Activated CD4-positive, alpha-beta memory T cell treated with anti-CD3 and anti-CD28 coated beads for 36 hours (primary cell): ENCODE measurements around the gene ULK3. TPM values are rescaled to one million over a fixed set of nuclear protein-coding genes. Genes with fewer than 3 reads are reported as not detected.

Experiments used
- CTCF ChIA-PET: fragments of 350-600 bp; sonication (Branson Sonifier 250); formaldehyde crosslinking; loops from one replicate; lab custom pipeline; 2021; ENCODE audit warnings: antibody characterized with exemption, inconsistent platforms; lab: Charles Lee
- POLR2A ChIA-PET: fragments of 350-600 bp; sonication (Branson Sonifier 250); formaldehyde crosslinking; loops from one replicate; lab custom pipeline; 2021; ENCODE audit warnings: antibody characterized with exemption; lab: Charles Lee
- DNase-seq: peaks from one replicate; pipeline ENCODE4 v3.0.0-alpha.2; 2020
- H3K27ac Mint-ChIP-seq: one replicate; pipeline ENCODE4 v1.8.0; 2021; ENCODE audit warnings: mixed read lengths
- H3K27me3 Mint-ChIP-seq: one replicate; pipeline ENCODE4 v1.8.0; 2021; ENCODE audit warnings: mixed read lengths
- H3K36me3 Mint-ChIP-seq: one replicate; pipeline ENCODE4 v1.8.0; 2021; ENCODE audit warnings: mixed read lengths
- H3K4me1 Mint-ChIP-seq: one replicate; pipeline ENCODE4 v1.8.0; 2021; ENCODE audit warnings: low read depth, mixed read lengths
- H3K4me3 Mint-ChIP-seq: one replicate; pipeline ENCODE4 v1.8.0; 2021; ENCODE audit warnings: mild to moderate bottlenecking, mixed read lengths
- H3K9me3 Mint-ChIP-seq: one replicate; pipeline ENCODE4 v1.8.0; 2021; ENCODE audit warnings: mixed read lengths
- intact Hi-C: fragments of 100-400 bp; cut with micrococcal nuclease; formaldehyde crosslinking; loops from one replicate; pipeline ENCODE4 v1.15.1; 2023
- total RNA-seq, 2 experiments: library from RNA; stranded (reverse); gene quantifications; one replicate each; pipeline ENCODE4 v1.2.3, GENCODE V29; 2021

ULK3 gene
- total RNA-seq, 2 experiments from 2014 or later = 51.4 to 57.6 TPM

DNA sequence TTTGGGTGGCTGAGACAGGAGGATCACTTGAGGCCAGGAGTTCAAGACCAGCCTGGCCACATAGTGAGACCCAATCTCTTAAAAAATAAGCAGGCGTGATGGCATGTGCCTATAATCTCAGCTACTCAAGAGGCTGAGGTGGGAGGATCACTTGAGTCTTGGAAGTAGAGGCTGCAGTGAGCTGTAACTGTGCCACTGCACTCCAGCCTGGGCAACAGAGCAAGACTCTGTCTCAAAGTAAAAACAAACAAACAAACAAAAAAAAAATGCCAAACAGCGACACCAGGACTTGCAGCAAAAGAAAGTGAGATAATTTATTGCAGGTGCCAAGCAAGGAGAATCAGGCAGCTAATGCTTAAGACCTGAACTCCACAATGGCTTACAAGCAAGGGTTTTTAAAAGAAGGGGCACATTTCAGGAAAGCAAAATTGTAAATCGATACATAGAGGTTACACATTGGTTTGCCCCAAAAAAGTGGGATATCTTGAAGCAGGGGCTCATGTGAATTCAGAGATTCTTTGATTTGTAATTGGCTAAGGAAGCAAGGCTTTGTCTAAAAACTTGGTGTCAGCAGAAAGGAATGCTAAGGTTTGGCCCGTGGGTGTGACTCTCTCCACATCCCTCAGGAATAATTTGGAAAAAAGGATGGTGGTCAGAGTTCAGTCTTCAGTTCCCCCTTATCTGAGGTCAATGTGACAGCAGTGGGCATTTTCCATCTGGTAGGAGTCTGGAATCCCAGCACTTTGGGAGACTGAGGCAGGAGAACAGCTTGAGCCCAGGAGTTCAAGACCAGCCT, 41.7 kb upstream of the ULK3 start:
- intact Hi-C loops = no loop called here
- Mint-ChIP-seq H3K36me3 (no peaks in the 10 kb centered on the region), H3K9me3 (peaks cover 4% of the 10 kb centered on the region), H3K4me1 (peaks cover 18% of the 10 kb centered on the region), H3K4me3 (no peak overlapping the region), H3K27me3 (no peaks in the 10 kb centered on the region), H3K27ac (no peak overlapping the region)
- no peak for DNase-seq
- ChIA-PET POLR2A (interaction anchor here (0.6 kb wide), 1 partner anchor 61 kb away, joined by 4 read pairs; no protein-coding TSS in a partner anchor), CTCF (interaction anchor here (0.7 to 4.8 kb wide), 7 partner anchors 17 to 263 kb away, joined by 3 to 37 read pairs (median 4); no protein-coding TSS in a partner anchor)

DNA sequence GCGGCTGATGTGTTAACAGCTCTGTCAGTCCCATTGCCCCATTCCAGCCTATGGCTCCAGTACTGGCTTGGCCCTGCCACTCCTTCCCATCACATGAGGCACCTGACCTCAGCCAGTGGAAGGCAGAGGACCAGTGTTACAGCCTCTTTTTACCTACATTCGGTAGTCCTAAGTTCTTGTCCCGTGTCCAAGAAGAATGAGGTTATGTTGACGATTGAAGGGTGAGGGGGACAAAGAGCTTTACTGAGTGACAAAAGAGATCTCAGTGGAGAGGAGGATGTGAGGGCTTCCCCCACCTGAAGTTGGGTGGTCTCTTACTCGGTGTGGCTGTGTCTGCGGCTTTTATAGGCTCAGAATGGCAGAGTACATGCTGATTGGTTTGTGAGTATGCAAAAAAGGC, 39.6 kb upstream of the ULK3 start:
- intact Hi-C loops = no loop called here
- DNase-seq = no peak
- Mint-ChIP-seq H3K9me3 (peaks cover 4% of the 10 kb centered on the region), H3K4me3 (no peak overlapping the region), H3K27ac (no peak overlapping the region), H3K36me3 (no peaks in the 10 kb centered on the region), H3K27me3 (no peaks in the 10 kb centered on the region), H3K4me1 (peaks cover 7% of the 10 kb centered on the region)
- POLR2A ChIA-PET = no interaction called here
- CTCF ChIA-PET = interaction anchor here (1.2 to 4.8 kb wide), 2 partner anchors 14 to 19 kb away, joined by 5 to 37 read pairs; no protein-coding TSS in a partner anchor

DNA sequence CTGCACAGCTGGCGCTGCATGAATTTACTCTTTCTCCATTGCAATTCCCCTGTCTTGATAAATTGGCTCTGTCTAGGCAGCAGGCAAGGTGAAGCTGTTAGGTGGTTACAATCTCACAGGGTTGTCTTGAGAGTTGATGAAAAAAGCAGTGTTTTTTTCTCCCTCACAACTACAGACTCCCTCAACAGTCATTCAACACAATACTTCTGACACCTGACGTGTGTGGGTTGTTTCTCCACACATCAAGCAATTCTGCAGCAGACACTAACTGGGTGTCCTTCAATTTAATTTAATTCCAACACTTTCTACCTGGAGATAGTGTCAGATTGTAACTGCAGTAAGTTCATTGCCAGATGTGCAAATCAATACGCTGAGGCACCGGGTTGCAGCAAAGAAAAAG, 35.3 kb upstream of the ULK3 start:
- Mint-ChIP-seq H3K4me3 (no peak overlapping the region), H3K36me3 (no peaks in the 10 kb centered on the region), H3K4me1 (peaks cover 2% of the 10 kb centered on the region), H3K27me3 (no peaks in the 10 kb centered on the region), H3K9me3 (peaks cover 4% of the 10 kb centered on the region), H3K27ac (no peak overlapping the region)
- POLR2A ChIA-PET = no interaction called here
- intact Hi-C loops = loop anchor here (10.0 kb wide), 1 partner anchor 327 kb away; the partner anchor contains the start of gene C15orf39
- CTCF ChIA-PET = interaction anchor here (0.8 kb wide), 1 partner anchor 26 kb away, joined by 3 read pairs; no protein-coding TSS in a partner anchor
- no peak for DNase-seq

DNA sequence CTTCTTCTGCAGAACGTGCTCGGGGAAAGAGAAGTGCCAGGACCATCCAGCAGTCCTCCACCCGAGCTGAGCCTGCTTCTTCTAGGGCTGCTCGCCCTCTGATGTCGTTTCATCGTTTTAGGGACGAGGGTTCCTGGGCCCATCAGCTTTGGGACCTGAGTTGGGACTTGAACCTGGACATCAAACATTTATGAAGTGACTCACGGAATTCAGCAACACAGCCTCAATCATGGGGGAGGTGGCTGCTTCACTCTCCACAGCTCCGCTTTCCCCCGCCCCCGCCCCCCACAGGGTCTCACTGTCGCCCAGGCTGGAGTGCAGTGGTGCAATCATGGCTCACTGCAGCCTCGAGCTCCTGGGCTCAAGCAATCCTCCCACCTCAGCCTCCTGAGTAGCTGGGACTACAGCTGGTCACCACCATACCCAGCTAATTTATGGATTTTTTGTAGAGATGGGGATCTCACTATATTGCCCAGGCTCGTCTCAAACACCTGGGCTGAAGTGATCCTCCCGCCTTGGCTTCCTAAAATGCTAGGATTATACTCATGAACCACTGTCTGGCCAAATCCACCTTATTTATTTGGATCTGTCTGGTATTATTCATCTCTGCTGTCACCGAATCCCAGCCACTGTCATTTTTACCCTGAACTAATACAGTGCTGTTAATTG, 30.9 kb upstream of the ULK3 start:
- intact Hi-C loops = loop anchor here (1.0 to 10.0 kb wide), 6 partner anchors 15 to 578 kb away; partner anchors contain the start of genes C15orf39, COX5A, FAM219B and SIN3A
- H3K27me3 Mint-ChIP-seq = no peaks in the 10 kb centered on the region
- peak overlapping the region; percentile 85 for H3K27ac Mint-ChIP-seq
- ChIA-PET CTCF (interaction anchor here (0.6 to 4.9 kb wide), 6 partner anchors 27 to 885 kb away, joined by 3 to 35 read pairs (median 3); partner anchors contain the start of genes COMMD4 and FAM219B), POLR2A (interaction anchor here (0.5 to 1.5 kb wide), 3 partner anchors 15 to 27 kb away, joined by 3 to 4 read pairs (median 3); partner anchors contain the start of gene MPI)
- H3K36me3 Mint-ChIP-seq = peaks cover 11% of the 10 kb centered on the region
- H3K9me3 Mint-ChIP-seq = no peaks in the 10 kb centered on the region
- H3K4me1 Mint-ChIP-seq = peaks cover 40% of the 10 kb centered on the region
- peak; percentile 44 for DNase-seq
- H3K4me3 Mint-ChIP-seq = peak overlapping the region; percentile 96

DNA sequence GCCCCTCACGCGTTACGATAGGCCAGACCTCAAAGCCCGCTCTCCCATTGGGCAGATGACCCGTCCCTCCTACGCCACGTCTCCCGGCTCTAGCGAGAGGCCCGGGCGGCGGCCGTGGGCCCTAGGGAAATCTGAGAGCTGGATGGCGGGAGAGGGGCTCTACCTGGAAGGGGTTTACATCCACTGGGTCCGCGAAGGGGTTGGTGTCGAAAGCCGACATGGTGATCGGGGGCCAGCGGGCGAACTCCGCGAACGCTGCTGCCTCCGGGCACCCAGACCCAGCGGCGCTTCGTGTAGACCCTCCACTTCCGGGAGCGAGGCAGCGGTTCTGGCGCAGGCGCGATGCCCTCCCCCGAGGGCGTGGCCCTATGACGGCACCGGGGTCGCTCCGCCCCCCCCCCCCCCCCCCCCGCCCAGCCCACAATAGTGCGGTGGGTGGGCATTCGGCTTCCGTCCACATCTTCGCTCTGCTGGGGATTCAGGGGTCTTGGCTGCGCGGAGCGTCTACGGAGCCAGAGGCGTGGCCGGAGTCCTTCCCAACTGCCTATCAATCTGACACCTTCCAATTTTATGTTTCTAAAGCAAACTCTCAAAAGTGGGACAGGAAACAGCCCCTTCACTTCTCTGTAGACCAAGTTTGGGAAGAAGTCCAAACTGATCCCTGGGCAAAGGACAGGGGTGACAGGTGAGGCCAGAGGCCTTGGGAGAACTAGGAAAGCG, 30.2 kb upstream of the ULK3 start, which contains the start of gene SCAMP2:
Gene SCAMP2 (minus strand): TSS at position 330 of the 720 bp plus-strand sequence. CDS start 110 bp downstream, at position 220.
- ChIA-PET CTCF (interaction anchor here (0.6 to 4.9 kb wide), 6 partner anchors 28 to 463 kb away, joined by 3 to 35 read pairs (median 3); partner anchors contain the start of genes COMMD4 and FAM219B), POLR2A (interaction anchor here (0.6 to 1.5 kb wide), 3 partner anchors 16 to 28 kb away, joined by 3 to 4 read pairs (median 3); partner anchors contain the start of gene MPI)
- Mint-ChIP-seq H3K4me3 (peak within 1 kb of the TSS; percentile 96), H3K27ac (peak within 1 kb of the TSS; percentile 90), H3K9me3 (no peaks in the 10 kb centered on the region), H3K36me3 (peaks cover 11% of the 10 kb centered on the region), H3K4me1 (peaks cover 45% of the 10 kb centered on the region), H3K27me3 (no peaks in the 10 kb centered on the region)
- peak; percentile 93 for DNase-seq
- intact Hi-C loops = loop anchor here (1.0 to 10.0 kb wide), 6 partner anchors 16 to 579 kb away; partner anchors contain the start of genes C15orf39, COX5A, FAM219B and SIN3A

DNA sequence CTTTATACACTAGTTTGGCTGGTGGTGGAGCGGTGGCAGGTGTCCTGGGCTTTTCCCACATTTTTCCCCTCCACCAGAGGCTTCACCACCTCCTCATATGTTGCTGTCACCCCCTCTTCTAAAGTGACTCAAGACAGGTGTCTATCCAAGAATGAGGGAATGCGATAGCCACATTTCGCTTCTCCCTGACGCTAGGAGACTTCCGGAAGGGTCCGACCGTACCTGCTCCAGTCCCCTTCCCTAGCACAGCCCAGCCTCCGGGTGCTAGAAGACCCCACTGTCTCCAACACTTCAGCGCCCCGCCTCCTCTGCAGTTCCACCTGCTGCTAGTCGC, 29.7 kb upstream of the ULK3 start:
- Mint-ChIP-seq H3K27me3 (no peaks in the 10 kb centered on the region), H3K4me3 (peak overlapping the region; percentile 96), H3K36me3 (peaks cover 16% of the 10 kb centered on the region), H3K9me3 (no peaks in the 10 kb centered on the region), H3K27ac (peak overlapping the region; percentile 90), H3K4me1 (peaks cover 51% of the 10 kb centered on the region)
- POLR2A ChIA-PET = interaction anchor here (0.6 to 1.5 kb wide), 2 partner anchors 17 to 29 kb away, joined by 3 to 4 read pairs; no protein-coding TSS in a partner anchor
- intact Hi-C loops = loop anchor here (1.0 to 10.0 kb wide), 6 partner anchors 16 to 580 kb away; partner anchors contain the start of genes C15orf39, COX5A, FAM219B and SIN3A
- CTCF ChIA-PET = interaction anchor here (0.6 to 4.9 kb wide), 2 partner anchors 20 to 29 kb away, joined by 3 to 35 read pairs; no protein-coding TSS in a partner anchor
- DNase-seq = no peak

DNA sequence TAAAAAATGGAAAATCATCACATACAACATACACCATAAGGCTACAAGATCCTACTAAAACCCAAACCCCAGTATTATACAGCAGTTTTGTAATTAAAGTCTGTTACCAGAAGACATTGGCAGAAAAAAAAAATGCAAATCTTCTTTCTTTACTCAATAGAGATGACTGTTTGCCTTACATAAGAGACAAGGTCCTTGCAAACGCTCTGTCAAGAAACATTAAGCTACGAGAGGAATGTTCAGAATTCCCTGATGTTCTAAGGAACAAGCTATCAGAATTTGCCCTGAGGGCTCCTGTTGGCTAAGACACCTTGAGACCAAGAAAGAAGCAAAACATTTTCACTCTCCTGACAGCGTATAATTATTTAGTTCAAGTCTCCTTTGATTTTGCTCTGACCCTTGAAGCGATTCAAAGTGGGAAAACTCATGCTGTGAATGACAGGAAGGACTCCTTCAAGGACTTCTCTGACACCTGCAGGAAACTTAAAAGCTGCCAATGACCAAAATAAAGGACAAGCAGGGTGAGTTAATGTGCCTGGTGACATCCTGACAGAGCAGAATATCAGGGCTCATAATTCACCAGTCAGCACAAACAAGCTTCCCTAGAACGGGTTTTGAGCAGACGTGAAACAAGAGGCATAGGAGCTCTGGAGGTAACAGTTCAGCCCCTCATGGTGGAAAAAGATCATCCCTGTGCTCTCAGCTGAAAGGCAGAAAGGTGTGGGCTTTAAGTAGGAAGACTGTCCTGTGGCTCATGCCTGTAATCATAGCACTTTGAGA, 27.7 kb upstream of the ULK3 start:
- ChIA-PET POLR2A (interaction anchor here (0.7 to 1.7 kb wide), 11 partner anchors 13 to 330 kb away, joined by 3 to 9 read pairs (median 5); partner anchors contain the start of genes ARID3B, FAM219B, MPI and ULK3), CTCF (interaction anchor here (0.6 to 5.4 kb wide), 16 partner anchors 17 to 231 kb away, joined by 3 to 49 read pairs (median 6); partner anchors contain the start of genes MPI and ULK3)
- peak overlapping the region; percentile 45 for H3K4me3 Mint-ChIP-seq
- H3K27ac Mint-ChIP-seq = peak overlapping the region; percentile 91
- no peaks in the 10 kb centered on the region for H3K27me3 Mint-ChIP-seq
- no peaks in the 10 kb centered on the region for H3K9me3 Mint-ChIP-seq
- H3K4me1 Mint-ChIP-seq = peaks cover 69% of the 10 kb centered on the region
- H3K36me3 Mint-ChIP-seq = peaks cover 21% of the 10 kb centered on the region
- intact Hi-C loops = loop anchor here (1.0 to 10.0 kb wide), 4 partner anchors 25 to 582 kb away; partner anchors contain the start of genes C15orf39 and SIN3A
- DNase-seq = no peak

DNA sequence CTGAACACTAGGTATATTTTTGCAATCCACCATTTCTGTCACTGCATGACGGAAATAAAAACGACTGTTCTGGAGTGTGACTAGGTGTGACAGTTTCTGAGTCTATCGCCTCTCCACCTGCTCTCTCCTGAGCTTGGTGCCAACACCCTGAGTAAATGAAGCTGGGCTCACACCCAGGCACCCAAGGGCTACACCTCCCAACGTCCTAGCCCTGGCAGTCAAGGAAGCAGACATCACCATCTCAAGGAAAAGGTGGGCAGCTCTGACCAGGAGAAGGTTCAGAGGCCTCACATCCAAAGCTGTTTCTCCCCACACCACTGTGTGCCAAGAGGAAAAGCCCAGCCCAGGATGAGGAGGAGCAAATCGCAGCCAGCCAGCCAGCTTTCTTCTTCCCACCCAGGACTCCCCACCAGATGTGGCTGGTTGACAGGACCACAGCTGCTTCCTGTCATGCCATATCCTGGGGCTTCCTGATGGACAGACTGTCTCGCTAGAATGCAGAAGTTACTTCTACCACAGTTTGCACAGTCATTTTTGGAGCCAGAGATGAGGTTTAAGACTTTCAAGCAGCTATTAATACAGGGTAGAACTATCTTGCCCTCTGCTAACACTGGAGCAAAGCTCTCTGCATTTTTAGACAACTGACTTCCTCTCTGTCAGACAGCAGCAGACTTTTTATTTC, 26.9 kb upstream of the ULK3 start:
- ChIA-PET POLR2A (interaction anchor here (0.8 to 1.7 kb wide), 11 partner anchors 12 to 329 kb away, joined by 3 to 9 read pairs (median 8); partner anchors contain the start of genes ARID3B, FAM219B, MPI and ULK3), CTCF (interaction anchor here (0.6 to 5.4 kb wide), 16 partner anchors 12 to 231 kb away, joined by 3 to 49 read pairs (median 6); partner anchors contain the start of gene ULK3)
- Mint-ChIP-seq H3K9me3 (no peaks in the 10 kb centered on the region), H3K4me3 (peak overlapping the region; percentile 45), H3K27ac (peak overlapping the region; percentile 91), H3K27me3 (no peaks in the 10 kb centered on the region), H3K4me1 (peaks cover 74% of the 10 kb centered on the region), H3K36me3 (peaks cover 21% of the 10 kb centered on the region)
- intact Hi-C loops = loop anchor here (1.0 to 10.0 kb wide), 4 partner anchors 25 to 582 kb away; partner anchors contain the start of genes C15orf39 and SIN3A
- DNase-seq = peak; percentile 78

DNA sequence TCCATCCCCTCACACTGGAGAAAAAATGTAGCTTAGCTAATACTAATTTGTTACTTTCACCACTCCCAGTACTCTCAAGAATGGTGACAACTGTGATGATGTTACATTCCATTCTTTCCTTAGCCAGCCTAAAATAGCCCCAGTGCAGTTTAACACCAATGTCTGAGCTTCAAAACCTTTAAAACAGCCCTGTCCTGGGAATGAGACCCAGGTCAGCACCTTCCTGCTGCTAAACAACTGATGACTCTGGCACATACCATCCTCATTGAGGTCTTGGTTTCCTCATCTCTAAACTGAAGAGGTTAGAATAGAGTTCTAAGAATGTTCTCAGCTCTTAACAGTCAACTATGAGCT, 26.4 kb upstream of the ULK3 start:
- no peak for DNase-seq
- H3K4me3 Mint-ChIP-seq = peak overlapping the region; percentile 45
- peaks cover 78% of the 10 kb centered on the region for H3K4me1 Mint-ChIP-seq
- no peaks in the 10 kb centered on the region for H3K9me3 Mint-ChIP-seq
- no peaks in the 10 kb centered on the region for H3K27me3 Mint-ChIP-seq
- ChIA-PET CTCF (interaction anchor here (0.9 to 5.4 kb wide), 13 partner anchors 11 to 99 kb away, joined by 3 to 49 read pairs (median 5); partner anchors contain the start of gene ULK3), POLR2A (interaction anchor here (0.8 to 1.6 kb wide), 8 partner anchors 11 to 92 kb away, joined by 3 to 9 read pairs (median 8); partner anchors contain the start of genes MPI and ULK3)
- peaks cover 21% of the 10 kb centered on the region for H3K36me3 Mint-ChIP-seq
- intact Hi-C loops = no loop called here
- H3K27ac Mint-ChIP-seq = peak overlapping the region; percentile 91
